ENCODE results near the gene ARHGAP10.

The ARHGAP10 gene

GRCh38 chr4:148044912-148045352, 313.0 kb downstream of the ARHGAP10 start:
- TF ChIP-seq GATA1 (IDR thresholded peaks at IDR 0.05; ENCODE audit: low read depth, low read length) (no peak), POLR2A (IDR thresholded peaks at IDR 0.05; ENCODE audit: low read length) (no peak)
- DNase-seq = no peak

GRCh38 chr4:148048598-148048997, 316.7 kb downstream of the ARHGAP10 start:
- TF ChIP-seq POLR2A (IDR thresholded peaks at IDR 0.05; ENCODE audit: low read length) = no peak
- TF ChIP-seq GATA1 (IDR thresholded peaks at IDR 0.05; ENCODE audit: low read depth, low read length) = no peak
- DNase-seq = no peak

GRCh38 chr4:148051403-148051802, 319.5 kb downstream of the ARHGAP10 start:
- DNase-seq = no peak
- TF ChIP-seq POLR2A (IDR thresholded peaks at IDR 0.05; ENCODE audit: low read length) (no peak), GATA1 (IDR thresholded peaks at IDR 0.05; ENCODE audit: low read depth, low read length) (no peak)

GRCh38 chr4:148052448-148052847, 320.6 kb downstream of the ARHGAP10 start:
- DNase-seq = no peak
- TF ChIP-seq GATA1 (IDR thresholded peaks at IDR 0.05; ENCODE audit: low read depth, low read length) (no peak), POLR2A (IDR thresholded peaks at IDR 0.05; ENCODE audit: low read length) (no peak)

DNA sequence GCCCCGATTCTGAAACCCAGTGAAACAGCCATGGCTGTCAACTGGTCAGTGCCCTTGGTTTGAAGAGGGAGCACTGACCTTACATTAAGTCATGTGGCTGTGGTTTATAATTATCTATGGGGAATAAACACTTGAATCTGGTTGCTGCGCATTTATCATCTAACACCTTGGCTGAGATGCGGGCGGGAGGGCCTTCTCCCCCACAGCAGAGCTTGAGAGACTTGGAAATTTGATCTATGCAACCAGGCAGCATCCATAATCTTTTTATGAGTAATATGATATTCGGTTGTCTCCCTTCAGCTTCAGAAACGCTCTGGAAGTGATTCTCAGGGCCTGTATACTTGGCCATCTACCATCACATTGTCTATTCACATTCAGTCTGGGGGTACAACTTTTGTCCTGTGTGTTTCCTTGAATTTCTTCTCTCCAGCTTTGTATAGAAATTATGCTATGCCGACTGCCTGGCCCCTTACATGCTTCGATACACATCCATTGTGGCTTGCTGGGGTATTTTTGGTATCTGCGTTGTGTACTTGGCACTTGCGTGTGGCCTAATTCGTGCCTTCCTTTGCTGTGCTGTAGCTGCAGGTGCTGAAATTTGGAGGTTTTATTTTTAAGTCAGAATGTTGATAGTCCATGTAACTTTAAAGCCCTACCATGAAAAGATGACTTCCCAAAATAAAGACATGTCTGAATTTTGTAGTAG, 321.6 kb downstream of the ARHGAP10 start:
- no peak for TF ChIP-seq POLR2A (IDR thresholded peaks at IDR 0.05; ENCODE audit: low read length)
- no peak for DNase-seq

GRCh38 chr4:148054275-148054674, 322.4 kb downstream of the ARHGAP10 start:
- DNase-seq = no peak
- no peak for TF ChIP-seq GATA1 (IDR thresholded peaks at IDR 0.05; ENCODE audit: low read depth, low read length)
- TF ChIP-seq POLR2A (IDR thresholded peaks at IDR 0.05; ENCODE audit: low read length) = no peak

DNA sequence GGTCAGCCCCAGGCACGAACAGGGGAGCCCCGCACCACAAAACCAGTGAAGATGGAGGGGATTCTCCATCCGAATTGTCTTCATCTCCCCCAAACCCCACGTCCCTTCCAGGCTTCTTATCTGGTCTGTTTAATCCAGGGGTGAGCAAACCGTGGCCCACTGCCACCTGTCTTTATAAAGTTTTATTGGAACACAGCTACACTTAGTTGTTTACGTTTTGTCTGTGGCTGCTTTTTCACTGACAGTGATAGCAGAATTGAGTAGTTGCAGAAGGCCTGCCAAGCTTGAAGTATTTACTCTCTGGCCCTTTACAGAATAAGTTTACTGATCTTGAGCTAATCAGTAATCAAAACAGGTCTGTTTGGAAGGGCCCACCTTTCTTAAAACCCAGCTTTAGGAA, 324.0 kb downstream of the ARHGAP10 start:
- no peak for DNase-seq
- TF ChIP-seq GATA1 (IDR thresholded peaks at IDR 0.05; ENCODE audit: low read depth, low read length) (no peak), POLR2A (IDR thresholded peaks at IDR 0.05; ENCODE audit: low read length) (no peak)

DNA sequence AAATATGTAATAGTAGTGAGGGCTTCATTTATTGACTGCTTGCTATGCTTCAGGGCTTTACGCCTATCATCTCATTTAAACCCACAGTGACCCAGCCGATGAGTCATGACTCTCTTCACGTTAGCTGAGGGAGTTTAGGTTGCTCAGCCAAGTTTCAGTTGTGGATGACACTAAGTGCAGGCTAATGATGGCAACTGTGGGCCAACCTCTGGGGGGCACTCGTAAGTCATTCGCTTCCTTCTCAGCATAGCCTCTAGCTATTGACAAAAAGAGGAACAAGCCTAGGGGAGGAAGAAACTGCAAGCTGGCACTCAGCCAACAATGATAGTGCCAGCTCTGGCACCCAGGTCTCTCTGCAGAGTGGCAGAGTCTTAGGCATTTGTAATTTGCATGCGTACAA, 325.0 kb downstream of the ARHGAP10 start:
- TF ChIP-seq POLR2A (IDR thresholded peaks at IDR 0.05; ENCODE audit: low read length) (no peak), GATA1 (IDR thresholded peaks at IDR 0.05; ENCODE audit: low read depth, low read length) (no peak)
- peak; percentile 39 to 56 for DNase-seq

GRCh38 chr4:148057516-148057915, 325.6 kb downstream of the ARHGAP10 start:
- TF ChIP-seq POLR2A (IDR thresholded peaks at IDR 0.05; ENCODE audit: low read length) = no peak
- TF ChIP-seq GATA1 (IDR thresholded peaks at IDR 0.05; ENCODE audit: low read depth, low read length) = no peak

DNA sequence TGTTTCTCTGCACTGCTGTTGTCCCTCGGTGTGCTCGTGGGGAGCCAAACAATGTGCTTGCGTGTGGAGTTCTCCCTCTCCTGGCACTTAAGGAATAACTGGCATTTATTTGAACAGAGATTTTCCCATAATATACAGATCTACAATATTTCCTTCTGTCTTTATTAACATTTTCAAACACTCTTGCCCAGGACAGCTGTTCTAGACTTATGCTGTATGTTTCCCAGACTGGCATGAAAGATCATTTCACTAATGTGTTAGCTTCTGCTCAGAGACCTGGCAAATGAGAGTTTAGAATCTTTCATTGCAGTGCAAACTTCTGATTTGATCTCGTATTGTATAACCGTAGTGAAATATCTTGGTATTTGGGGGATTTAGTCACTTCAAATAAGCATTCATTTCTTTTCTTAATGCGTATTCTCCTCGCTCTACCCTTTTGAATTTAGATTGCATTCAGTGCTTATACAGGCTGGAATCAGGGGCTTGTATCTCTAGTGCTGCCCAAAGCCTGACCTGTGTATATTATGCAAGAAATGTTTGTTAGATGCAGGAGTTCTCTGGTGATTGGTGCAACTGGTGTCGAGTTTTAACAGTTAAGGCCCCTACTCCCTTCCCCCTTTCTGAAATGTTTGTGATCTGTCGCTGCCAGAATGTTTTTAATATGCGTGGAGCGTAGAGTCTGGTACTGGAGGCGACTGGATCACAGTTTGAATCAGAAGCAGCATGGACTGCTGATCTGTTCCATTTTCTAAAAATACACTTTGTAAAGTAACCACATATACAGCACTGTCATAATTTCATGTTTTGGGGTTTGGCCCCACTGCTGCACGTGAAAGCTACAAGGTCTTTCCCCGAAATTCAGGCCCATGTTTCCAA, 326.3 kb downstream of the ARHGAP10 start:
- TF ChIP-seq GATA1 (IDR thresholded peaks at IDR 0.05; ENCODE audit: low read depth, low read length) (no peak), POLR2A (IDR thresholded peaks at IDR 0.05; ENCODE audit: low read length) (no peak)
- DNase-seq = no peak

More at GRCh38 chr4:148057516-148057915, 325.6 kb downstream of the ARHGAP10 start:
- DNase-seq = no peak

DNA sequence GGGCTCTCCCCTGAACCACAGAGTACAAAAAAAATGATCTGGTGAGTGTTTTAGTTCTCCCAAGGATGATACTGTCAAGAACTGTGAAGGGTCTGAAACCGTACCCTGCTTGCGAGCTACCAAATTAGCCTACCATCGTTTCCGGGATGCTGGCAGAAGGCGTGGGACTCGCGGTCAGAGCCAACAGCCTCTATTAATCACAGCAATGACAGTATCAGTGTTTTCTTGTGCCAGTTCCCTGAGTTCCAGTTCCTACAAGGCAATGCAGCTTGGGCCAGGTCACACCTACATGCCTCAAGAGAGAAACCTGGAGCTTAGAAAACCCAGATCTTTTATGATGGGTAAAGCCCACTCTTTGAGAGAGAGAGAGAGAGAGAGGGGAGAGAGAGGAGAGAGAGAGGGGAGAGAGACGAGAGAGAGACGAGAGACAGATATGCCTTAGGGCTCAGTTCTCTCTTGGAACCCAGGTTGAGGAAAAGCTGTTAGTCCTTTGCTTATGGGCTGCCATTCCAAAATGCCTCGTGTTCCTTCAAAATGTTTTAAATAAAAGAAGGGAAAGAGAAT, 327.8 kb downstream of the ARHGAP10 start:
- no peak for DNase-seq
- TF ChIP-seq GATA1 (IDR thresholded peaks at IDR 0.05; ENCODE audit: low read depth, low read length) (no peak), POLR2A (IDR thresholded peaks at IDR 0.05; ENCODE audit: low read length) (no peak)

DNA sequence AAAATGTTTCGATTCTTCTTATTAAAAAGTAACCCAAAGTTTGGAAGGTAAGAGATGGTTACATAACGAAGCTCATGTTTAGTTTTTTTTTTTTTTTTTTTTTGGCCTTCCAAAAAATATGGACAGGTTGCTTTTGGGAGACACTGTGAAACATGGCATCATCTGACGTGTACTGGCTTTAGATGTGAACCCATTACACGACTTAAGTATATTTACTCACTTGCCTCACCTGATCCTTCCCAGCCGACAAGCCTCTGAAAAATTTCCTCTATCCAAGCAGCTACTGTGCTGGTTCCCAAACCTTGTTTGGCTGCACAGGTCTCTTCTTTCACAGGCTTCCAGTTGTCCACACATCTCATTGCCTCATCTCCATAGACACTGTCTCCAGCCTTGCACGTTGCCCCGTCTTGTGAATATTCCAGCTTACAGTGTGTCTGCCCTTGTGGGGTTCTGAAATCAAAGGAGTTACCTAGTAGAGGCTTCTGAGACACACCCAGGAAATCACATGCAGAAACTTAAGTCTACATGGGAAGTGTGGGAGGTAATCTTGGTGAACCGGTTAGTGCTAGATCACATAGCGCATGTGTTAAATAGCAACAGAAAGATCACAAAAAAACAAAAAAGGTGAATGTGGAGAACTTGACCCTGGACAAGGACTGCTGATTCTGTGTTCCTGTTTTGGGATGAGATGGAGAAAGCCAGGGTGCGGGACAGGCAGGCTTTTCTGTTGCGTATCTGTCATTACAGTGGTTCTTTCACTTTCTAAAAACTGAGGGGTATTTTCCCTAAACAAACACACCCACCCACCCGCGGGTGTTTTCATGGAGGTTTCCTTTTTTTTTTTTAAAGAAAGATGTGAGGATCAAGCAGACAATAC, 328.6 kb downstream of the ARHGAP10 start:
- no peak for DNase-seq
- TF ChIP-seq POLR2A (IDR thresholded peaks at IDR 0.05; ENCODE audit: low read length) (no peak), GATA1 (IDR thresholded peaks at IDR 0.05; ENCODE audit: low read depth, low read length) (no peak)

DNA sequence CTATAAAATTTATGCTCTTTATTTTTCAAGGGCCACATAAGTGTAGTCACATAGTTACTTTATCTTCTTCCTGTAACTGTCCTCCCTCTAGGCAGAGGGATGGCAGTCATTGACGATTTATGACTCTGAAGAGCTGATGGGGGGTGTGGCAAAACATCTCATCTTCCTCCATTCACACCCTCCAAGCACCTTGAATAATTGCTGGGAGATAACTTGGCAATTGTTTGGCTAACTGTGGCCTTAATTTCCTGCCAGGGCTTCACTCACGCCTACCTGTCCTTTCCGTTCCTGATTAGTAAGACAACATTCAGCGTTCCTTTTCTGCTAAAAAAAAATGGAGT, 329.2 kb downstream of the ARHGAP10 start:
- no peak for DNase-seq

More for the DNA sequence above, 329.2 kb downstream of the ARHGAP10 start:
- TF ChIP-seq GATA1 (IDR thresholded peaks at IDR 0.05; ENCODE audit: low read depth, low read length) (no peak), POLR2A (IDR thresholded peaks at IDR 0.05; ENCODE audit: low read length) (no peak)

Measured in erythroblast (primary cell).